Measurements from ENCODE around the gene ZG16B.

ZG16B gene

DNA sequence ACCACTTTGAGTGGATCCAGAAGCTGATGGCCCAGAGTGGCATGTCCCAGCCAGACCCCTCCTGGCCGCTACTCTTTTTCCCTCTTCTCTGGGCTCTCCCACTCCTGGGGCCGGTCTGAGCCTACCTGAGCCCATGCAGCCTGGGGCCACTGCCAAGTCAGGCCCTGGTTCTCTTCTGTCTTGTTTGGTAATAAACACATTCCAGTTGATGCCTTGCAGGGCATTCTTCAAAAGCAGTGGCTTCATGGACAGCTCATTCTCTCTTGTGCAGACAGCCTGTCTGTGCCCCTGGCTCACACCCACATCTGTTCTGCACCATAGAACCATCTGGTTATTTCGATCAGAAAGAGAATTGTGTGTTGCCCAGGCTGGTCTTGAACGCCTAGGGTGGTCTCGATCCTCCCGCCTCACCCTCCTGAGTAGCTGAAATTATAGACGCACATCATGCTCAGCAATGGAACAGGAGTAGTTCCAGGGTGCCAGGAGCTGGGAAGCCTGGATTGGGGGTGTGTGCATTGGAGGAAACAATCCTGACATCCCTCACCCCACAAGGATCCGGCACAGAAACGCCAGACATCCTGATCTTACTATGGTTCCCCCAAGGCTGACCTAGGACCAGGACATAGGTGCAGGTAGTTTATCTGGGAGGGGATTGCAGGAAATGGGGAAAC is 8.5 kb upstream of the ZG16B start:
- Histone ChIP-seq H2BK15ac (ENCODE audit: low read length) (no peak overlapping the region), H3K9me3 (replicated peaks in 1 of 2; ENCODE audit: control insufficient read depth in 2 of 2, insufficient read depth in 1 of 2, low read depth in 1 of 2, low read length in 2 of 2) (no peaks in the 10 kb centered on the region), H3K9ac (ENCODE audit: low read depth, low read length, poor library complexity) (no peak overlapping the region), H2BK120ac (ENCODE audit: low read depth, low read length) (no peak overlapping the region), H4K8ac (ENCODE audit: low read depth, low read length) (no peak overlapping the region), H2AK5ac (ENCODE audit: low read depth, low read length) (no peak overlapping the region), H3K36me3 (replicated peaks in 1 of 2; ENCODE audit: control insufficient read depth in 2 of 2, insufficient read depth in 2 of 2, low read length in 2 of 2) (no peaks in the 10 kb centered on the region), H3K4ac (ENCODE audit: low read length) (no peak overlapping the region), H2AFZ (ENCODE audit: low read length) (no peak overlapping the region), H3K27me3 (ENCODE audit: control insufficient read depth in 3 of 3, insufficient read depth in 3 of 3, low read depth in 1 of 3, low read length in 3 of 3) (peaks cover 0 to 48% (median 0%) of the 10 kb centered on the region in 3 experiments), H4K91ac (ENCODE audit: low read depth, low read length, poor library complexity) (no peak overlapping the region), H2BK5ac (ENCODE audit: low read length) (no peak overlapping the region), H3K4me2 (ENCODE audit: insufficient read depth, low read length, poor library complexity, severe bottlenecking) (no peak overlapping the region), H3K18ac (ENCODE audit: low read length) (no peak overlapping the region), H3K4me1 (ENCODE audit: control insufficient read depth in 2 of 2, insufficient read depth in 1 of 2, low read depth in 1 of 2, low read length in 2 of 2) (peaks cover 0 to 8% of the 10 kb centered on the region in 2 donors), H3K79me1 (ENCODE audit: low read depth, low read length) (no peaks in the 10 kb centered on the region), H3K23ac (ENCODE audit: low read depth, low read length, poor library complexity) (no peak overlapping the region), H3K27ac (replicated peaks; ENCODE audit: low read length) (no peak overlapping the region), H3K4me3 (ENCODE audit: low read length in 2 of 2) (no peak overlapping the region), H2BK12ac (ENCODE audit: low read length) (no peak overlapping the region), H3K14ac (ENCODE audit: low read length) (no peak overlapping the region)
- no peak for DNase-seq (ENCODE audit: low spot score)
- no CpG with 5 or more reads among the region's 9 CpGs for WGBS, 2 donors (ENCODE audit: extremely low coverage in 2 of 2, insufficient read length in 2 of 2, insufficient replicate concordance in 1 of 2)

DNA sequence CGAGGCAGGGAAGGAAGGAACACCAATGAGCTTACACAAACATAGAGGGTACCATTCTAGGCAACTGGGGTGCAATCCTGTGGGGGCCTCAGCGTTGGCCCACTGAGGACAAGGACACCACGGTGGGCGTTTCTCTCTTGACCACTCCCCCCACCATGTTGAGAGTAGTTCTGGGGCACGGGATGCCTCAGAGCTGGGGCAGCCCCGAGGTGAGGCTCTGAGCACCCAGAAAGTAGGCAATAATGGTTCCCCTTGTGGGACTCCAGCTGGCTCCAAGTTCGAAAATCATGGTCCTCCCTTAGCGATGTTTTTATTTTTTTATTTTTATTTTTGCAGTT is 8.0 kb upstream of the ZG16B start:
- no peak overlapping the region for H3K4ac ChIP-seq (ENCODE audit: low read length)
- H3K9ac ChIP-seq (ENCODE audit: low read depth, low read length, poor library complexity), result no peak overlapping the region
- no peak overlapping the region for H3K18ac ChIP-seq (ENCODE audit: low read length)
- H3K36me3 ChIP-seq (replicated peaks in 1 of 2; ENCODE audit: control insufficient read depth in 2 of 2, insufficient read depth in 2 of 2, low read length in 2 of 2), result no peaks in the 10 kb centered on the region
- H3K27me3 ChIP-seq (ENCODE audit: control insufficient read depth in 3 of 3, insufficient read depth in 3 of 3, low read depth in 1 of 3, low read length in 3 of 3), result peaks cover 0 to 53% (median 0%) of the 10 kb centered on the region in 3 experiments
- H2BK15ac ChIP-seq (ENCODE audit: low read length), result no peak overlapping the region
- H3K79me1 ChIP-seq (ENCODE audit: low read depth, low read length), result no peaks in the 10 kb centered on the region
- no peak overlapping the region for H3K4me2 ChIP-seq (ENCODE audit: insufficient read depth, low read length, poor library complexity, severe bottlenecking)
- H2BK5ac ChIP-seq (ENCODE audit: low read length), result no peak overlapping the region
- no peak overlapping the region for H3K4me3 ChIP-seq (ENCODE audit: low read length in 2 of 2)
- no peak overlapping the region for H2AFZ ChIP-seq (ENCODE audit: low read length)
- no CpG with 5 or more reads among the region's 8 CpGs for WGBS, 2 donors (ENCODE audit: extremely low coverage in 2 of 2, insufficient read length in 2 of 2, insufficient replicate concordance in 1 of 2)
- no peaks in the 10 kb centered on the region for H3K9me3 ChIP-seq (replicated peaks in 1 of 2; ENCODE audit: control insufficient read depth in 2 of 2, insufficient read depth in 1 of 2, low read depth in 1 of 2, low read length in 2 of 2)
- H4K8ac ChIP-seq (ENCODE audit: low read depth, low read length), result no peak overlapping the region
- no peak overlapping the region for H3K14ac ChIP-seq (ENCODE audit: low read length)
- H3K27ac ChIP-seq (replicated peaks; ENCODE audit: low read length), result no peak overlapping the region
- H3K4me1 ChIP-seq (ENCODE audit: control insufficient read depth in 2 of 2, insufficient read depth in 1 of 2, low read depth in 1 of 2, low read length in 2 of 2), result peaks cover 0 to 8% of the 10 kb centered on the region in 2 donors
- no peak overlapping the region for H2BK12ac ChIP-seq (ENCODE audit: low read length)
- no peak for DNase-seq (ENCODE audit: low spot score)
- no peak overlapping the region for H3K23ac ChIP-seq (ENCODE audit: low read depth, low read length, poor library complexity)
- H4K91ac ChIP-seq (ENCODE audit: low read depth, low read length, poor library complexity), result no peak overlapping the region
- no peak overlapping the region for H2AK5ac ChIP-seq (ENCODE audit: low read depth, low read length)
- no peak overlapping the region for H2BK120ac ChIP-seq (ENCODE audit: low read depth, low read length)

DNA sequence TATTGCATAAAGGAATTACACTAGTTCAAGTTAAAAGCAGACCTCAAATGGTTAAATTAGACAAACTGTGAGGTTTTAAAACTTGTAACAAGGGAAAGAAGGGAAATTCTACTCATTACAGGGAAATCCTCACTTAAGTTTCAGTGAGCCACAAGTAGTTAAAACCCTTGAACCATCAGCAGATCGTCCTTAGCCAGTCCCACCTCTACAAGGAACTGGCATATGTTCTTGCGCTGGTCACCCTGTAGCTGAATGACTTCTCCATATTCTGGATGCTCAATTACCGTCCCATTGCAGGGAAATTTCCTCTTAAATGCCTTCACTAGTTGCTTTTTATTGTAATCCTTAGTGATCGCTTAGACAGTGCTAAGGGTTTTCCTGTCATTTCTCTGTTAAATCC is 7.6 kb upstream of the ZG16B start:
- no peaks in the 10 kb centered on the region for H3K36me3 ChIP-seq (replicated peaks in 1 of 2; ENCODE audit: control insufficient read depth in 2 of 2, insufficient read depth in 2 of 2, low read length in 2 of 2)
- H3K9ac ChIP-seq (ENCODE audit: low read depth, low read length, poor library complexity), result no peak overlapping the region
- H3K79me1 ChIP-seq (ENCODE audit: low read depth, low read length), result no peaks in the 10 kb centered on the region
- no peak overlapping the region for H3K4me2 ChIP-seq (ENCODE audit: insufficient read depth, low read length, poor library complexity, severe bottlenecking)
- H4K8ac ChIP-seq (ENCODE audit: low read depth, low read length), result no peak overlapping the region
- no CpG with 5 or more reads among the region's 4 CpGs for WGBS, 2 donors (ENCODE audit: extremely low coverage in 2 of 2, insufficient read length in 2 of 2, insufficient replicate concordance in 1 of 2)
- H2BK15ac ChIP-seq (ENCODE audit: low read length), result no peak overlapping the region
- H2BK12ac ChIP-seq (ENCODE audit: low read length), result no peak overlapping the region
- no peak overlapping the region for H2AK5ac ChIP-seq (ENCODE audit: low read depth, low read length)
- H3K4me3 ChIP-seq (ENCODE audit: low read length in 2 of 2), result no peak overlapping the region
- H3K4ac ChIP-seq (ENCODE audit: low read length), result no peak overlapping the region
- no peak overlapping the region for H2BK5ac ChIP-seq (ENCODE audit: low read length)
- H3K9me3 ChIP-seq (replicated peaks in 1 of 2; ENCODE audit: control insufficient read depth in 2 of 2, insufficient read depth in 1 of 2, low read depth in 1 of 2, low read length in 2 of 2), result no peaks in the 10 kb centered on the region
- H3K23ac ChIP-seq (ENCODE audit: low read depth, low read length, poor library complexity), result no peak overlapping the region
- no peak overlapping the region for H2BK120ac ChIP-seq (ENCODE audit: low read depth, low read length)
- no peak for DNase-seq (ENCODE audit: low spot score)
- no peak overlapping the region for H3K27ac ChIP-seq (replicated peaks; ENCODE audit: low read length)
- H3K18ac ChIP-seq (ENCODE audit: low read length), result no peak overlapping the region
- H4K91ac ChIP-seq (ENCODE audit: low read depth, low read length, poor library complexity), result no peak overlapping the region
- H3K4me1 ChIP-seq (ENCODE audit: control insufficient read depth in 2 of 2, insufficient read depth in 1 of 2, low read depth in 1 of 2, low read length in 2 of 2), result peaks cover 0 to 8% of the 10 kb centered on the region in 2 donors
- H3K14ac ChIP-seq (ENCODE audit: low read length), result no peak overlapping the region
- H2AFZ ChIP-seq (ENCODE audit: low read length), result no peak overlapping the region
- peaks cover 0 to 57% (median 0%) of the 10 kb centered on the region in 3 experiments for H3K27me3 ChIP-seq (ENCODE audit: control insufficient read depth in 3 of 3, insufficient read depth in 3 of 3, low read depth in 1 of 3, low read length in 3 of 3)

GRCh38 chr16:2824626-2825025 is 5.5 kb upstream of the ZG16B start:
- Histone ChIP-seq H3K9me3 (replicated peaks in 1 of 2; ENCODE audit: control insufficient read depth in 2 of 2, insufficient read depth in 1 of 2, low read depth in 1 of 2, low read length in 2 of 2) (no peaks in the 10 kb centered on the region), H2BK120ac (ENCODE audit: low read depth, low read length) (no peak overlapping the region), H3K36me3 (replicated peaks in 1 of 2; ENCODE audit: control insufficient read depth in 2 of 2, insufficient read depth in 2 of 2, low read length in 2 of 2) (no peaks in the 10 kb centered on the region), H3K4me3 (ENCODE audit: low read length in 2 of 2) (peak overlapping the region in 1 of 2 donors; percentile 21), H3K4ac (ENCODE audit: low read length) (no peak overlapping the region), H2BK12ac (ENCODE audit: low read length) (no peak overlapping the region), H3K79me1 (ENCODE audit: low read depth, low read length) (no peaks in the 10 kb centered on the region), H2BK15ac (ENCODE audit: low read length) (no peak overlapping the region), H4K8ac (ENCODE audit: low read depth, low read length) (no peak overlapping the region), H2AK5ac (ENCODE audit: low read depth, low read length) (no peak overlapping the region), H3K4me2 (ENCODE audit: insufficient read depth, low read length, poor library complexity, severe bottlenecking) (no peak overlapping the region), H3K18ac (ENCODE audit: low read length) (no peak overlapping the region), H2AFZ (ENCODE audit: low read length) (no peak overlapping the region), H3K27me3 (ENCODE audit: control insufficient read depth in 3 of 3, insufficient read depth in 3 of 3, low read depth in 1 of 3, low read length in 3 of 3) (peaks cover 0 to 64% (median 0%) of the 10 kb centered on the region in 3 experiments), H3K4me1 (ENCODE audit: control insufficient read depth in 2 of 2, insufficient read depth in 1 of 2, low read depth in 1 of 2, low read length in 2 of 2) (peaks cover 0 to 8% of the 10 kb centered on the region in 2 donors), H4K91ac (ENCODE audit: low read depth, low read length, poor library complexity) (no peak overlapping the region), H2BK5ac (ENCODE audit: low read length) (no peak overlapping the region), H3K23ac (ENCODE audit: low read depth, low read length, poor library complexity) (no peak overlapping the region), H3K27ac (replicated peaks; ENCODE audit: low read length) (no peak overlapping the region), H3K9ac (ENCODE audit: low read depth, low read length, poor library complexity) (no peak overlapping the region), H3K14ac (ENCODE audit: low read length) (no peak overlapping the region)
- no CpG with 5 or more reads among the region's 10 CpGs for WGBS, 2 donors (ENCODE audit: extremely low coverage in 2 of 2, insufficient read length in 2 of 2, insufficient replicate concordance in 1 of 2)
- no peak for DNase-seq (ENCODE audit: low spot score)
